Osteocyte (in vitro differentiated cells): ENCODE data around the gene HSD17B10. TPM values are rescaled to one million over a fixed set of nuclear protein-coding genes. Genes with fewer than 3 reads are reported as not detected.
"Not testable (repeated sequence)": the region's sequence is repeated elsewhere in the genome, so short reads cannot be mapped to it uniquely, and the experiment has no call there.

ENCODE experiments used
- DNase-seq: peaks from one replicate; pipeline ENCODE4 v3.0.0; 2021; ENCODE audit warnings: mixed read lengths; ENCODE audit not compliant: unreplicated experiment; ENCODE audit errors: extremely low spot score
- H3K27ac Mint-ChIP-seq: one replicate; pipeline ENCODE4 v1.8.0; 2021; ENCODE audit warnings: mild to moderate bottlenecking, mixed read lengths; ENCODE audit not compliant: unreplicated experiment
- H3K27me3 Mint-ChIP-seq: one replicate; pipeline ENCODE4 v1.8.0; 2021; ENCODE audit warnings: mixed read lengths; ENCODE audit not compliant: unreplicated experiment
- H3K36me3 Mint-ChIP-seq: one replicate; pipeline ENCODE4 v1.8.0; 2021; ENCODE audit warnings: mixed read lengths; ENCODE audit not compliant: unreplicated experiment
- H3K4me1 Mint-ChIP-seq: one replicate; pipeline ENCODE4 v1.8.0; 2021; ENCODE audit warnings: mixed read lengths; ENCODE audit not compliant: unreplicated experiment
- H3K4me3 Mint-ChIP-seq: one replicate; pipeline ENCODE4 v1.8.0; 2021; ENCODE audit warnings: mild to moderate bottlenecking, moderate library complexity, mixed read lengths; ENCODE audit not compliant: unreplicated experiment
- H3K9me3 Mint-ChIP-seq: one replicate; pipeline ENCODE4 v1.8.0; 2021; ENCODE audit warnings: mixed read lengths; ENCODE audit not compliant: unreplicated experiment
- CTCF ChIP-seq: fragments of 200-600 bp; sonication (generic); IDR thresholded peaks from 2 replicates; pipeline ENCODE4 v1.5.0; 2021; ENCODE audit warnings: antibody characterized with exemption, mild to moderate bottlenecking, moderate library complexity
- total RNA-seq: library from RNA; stranded (reverse); gene quantifications from 2 replicates; pipeline ENCODE4 v1.2.1, GENCODE V29; 2021

HSD17B10 gene
- total RNA-seq, 1 donor from 2014 or later = 87.1 TPM

- no peak for DNase-seq
- H3K4me3 Mint-ChIP-seq = no peak overlapping the region
- H3K9me3 Mint-ChIP-seq = no peaks in the 10 kb centered on the region
- TF ChIP-seq CTCF = no peak
- H3K36me3 Mint-ChIP-seq = no peaks in the 10 kb centered on the region
- H3K4me1 Mint-ChIP-seq = no peaks in the 10 kb centered on the region
- no peak overlapping the region for H3K27ac Mint-ChIP-seq
- peaks cover 7% of the 10 kb centered on the region for H3K27me3 Mint-ChIP-seq
Observed at GRCh38 chrX:53476371-53476770, 42.2 kb upstream of the HSD17B10 start.

- no peak overlapping the region for H3K27ac Mint-ChIP-seq
- H3K9me3 Mint-ChIP-seq = peaks cover 5% of the 10 kb centered on the region
- no peak for DNase-seq
- H3K4me1 Mint-ChIP-seq = no peaks in the 10 kb centered on the region
- TF ChIP-seq CTCF = no peak
- H3K36me3 Mint-ChIP-seq = no peaks in the 10 kb centered on the region
- no peak overlapping the region for H3K4me3 Mint-ChIP-seq
- H3K27me3 Mint-ChIP-seq = peaks cover 7% of the 10 kb centered on the region
Observed at GRCh38 chrX:53474707-53475106, 40.5 kb upstream of the HSD17B10 start.

GRCh38 chrX:53471346-53471745 is 37.2 kb upstream of the HSD17B10 start:
- no peak for TF ChIP-seq CTCF
- no peaks in the 10 kb centered on the region for H3K36me3 Mint-ChIP-seq
- H3K4me1 Mint-ChIP-seq = no peaks in the 10 kb centered on the region
- peaks cover 10% of the 10 kb centered on the region for H3K27me3 Mint-ChIP-seq
- H3K4me3 Mint-ChIP-seq = no peak overlapping the region
- H3K27ac Mint-ChIP-seq = no peak overlapping the region
- peaks cover 5% of the 10 kb centered on the region for H3K9me3 Mint-ChIP-seq
- no peak for DNase-seq

- H3K4me3 Mint-ChIP-seq, H3K36me3 Mint-ChIP-seq, H3K9me3 Mint-ChIP-seq, H3K4me1 Mint-ChIP-seq, H3K27me3 Mint-ChIP-seq, H3K27ac Mint-ChIP-seq, DNase-seq: not testable (repeated sequence)
Observed at GRCh38 chrX:53468659-53469058, 34.5 kb upstream of the HSD17B10 start.

GRCh38 chrX:53458082-53458481 is 23.9 kb upstream of the HSD17B10 start:
- Mint-ChIP-seq H3K27me3 (peaks cover 22% of the 10 kb centered on the region), H3K9me3 (no peaks in the 10 kb centered on the region), H3K4me1 (no peaks in the 10 kb centered on the region), H3K4me3 (no peak overlapping the region), H3K36me3 (no peaks in the 10 kb centered on the region), H3K27ac (no peak overlapping the region)
- DNase-seq = no peak
- TF ChIP-seq CTCF = peak; percentile 16

GRCh38 chrX:53456254-53456653 is 22.1 kb upstream of the HSD17B10 start:
- Mint-ChIP-seq H3K4me1 (no peaks in the 10 kb centered on the region), H3K36me3 (no peaks in the 10 kb centered on the region), H3K9me3 (no peaks in the 10 kb centered on the region), H3K4me3 (no peak overlapping the region), H3K27me3 (peaks cover 20% of the 10 kb centered on the region), H3K27ac (no peak overlapping the region)
- TF ChIP-seq CTCF = no peak
- DNase-seq = no peak
